Measurements from ENCODE around the gene RPL36. TPM values are rescaled to one million over a fixed set of nuclear protein-coding genes. Genes with fewer than 3 reads are reported as not detected.

The RPL36 gene
- total and polyA plus RNA-seq, 2 donors (not counting 3 experiments of a cell fraction or from before 2014, with no cell fraction given) = 1,033 to 1,084 TPM

DNA sequence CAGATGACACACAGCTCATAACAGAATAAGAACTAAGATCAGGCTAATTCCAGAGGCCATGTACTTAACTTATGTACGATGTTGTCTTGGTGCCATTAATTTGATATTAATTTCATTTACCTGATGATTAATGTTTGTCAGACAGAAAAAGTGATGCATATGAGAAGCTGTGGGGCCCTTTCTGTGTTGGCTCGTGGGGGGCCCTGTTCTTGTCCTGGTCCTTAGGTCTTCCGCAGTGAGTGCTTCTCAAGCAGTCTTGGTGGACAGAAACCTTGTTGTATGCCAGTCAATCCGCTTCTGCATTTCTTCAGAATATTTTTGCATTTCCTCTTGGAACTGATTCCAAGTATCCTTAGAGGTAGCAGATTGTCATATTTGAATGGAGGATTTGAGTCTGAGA is 47.0 kb upstream of the RPL36 start:
- Histone ChIP-seq H3K9ac (replicated peaks; ENCODE audit: extremely low read depth, insufficient read depth, low read length) (no peak overlapping the region), H3K9me1 (replicated peaks; ENCODE audit: control insufficient read depth, extremely low read depth, insufficient read depth, low read length) (no peaks in the 10 kb centered on the region), H2AFZ (ENCODE audit: low read depth, low read length) (no peak overlapping the region), H3K79me2 (ENCODE audit: control insufficient read depth, insufficient read depth, low read length) (peaks cover 84% of the 10 kb centered on the region), H3K4me2 (ENCODE audit: insufficient read depth, low read length) (no peak overlapping the region), H3K27ac (ENCODE audit: insufficient read depth, low read depth, low read length) (no peak overlapping the region), H3K27me3 (ENCODE audit: control insufficient read depth in 2 of 2, insufficient read depth in 2 of 2, low read length in 2 of 2) (no peaks in the 10 kb centered on the region), H3K4me1 (ENCODE audit: control insufficient read depth, extremely low read depth, insufficient read depth, low read length) (no peaks in the 10 kb centered on the region), H3K36me3 (ENCODE audit: control insufficient read depth in 2 of 2, extremely low read depth in 1 of 2, insufficient read depth in 2 of 2, low read length in 2 of 2) (peaks cover 18 to 32% of the 10 kb centered on the region in 2 experiments), H4K20me1 (replicated peaks; ENCODE audit: control insufficient read depth, extremely low read depth, insufficient read depth, low read length) (peaks cover 3% of the 10 kb centered on the region), H3K4me3 (replicated peaks in 1 of 3; ENCODE audit: insufficient read depth in 1 of 3, low read depth in 1 of 3, low read length in 3 of 3) (no peak overlapping the region), H3K9me3 (replicated peaks; ENCODE audit: control insufficient read depth, insufficient read depth, low read length) (no peaks in the 10 kb centered on the region)
- ChIA-PET POLR2A (no interaction called here), CTCF (no interaction called here)
- BruUV-seq (replicated peaks) = no TSS peak
- dilution Hi-C loops (cut with MboI; ENCODE audit: extremely low pct_ligation_motif_present, low sequenced_read_pairs) = no loop called here
- intact Hi-C loops (cut with micrococcal nuclease) = loop anchor here (10.0 kb wide), 1 partner anchor 542 kb away; no protein-coding TSS in a partner anchor
- no peak for FAIRE-seq
- no peak for DNase-seq (ENCODE audit: low read depth, low spot score)
- no peak for TF ChIP-seq FOS (IDR thresholded peaks at IDR 0.05; ENCODE audit: borderline replicate concordance, insufficient read depth, low read length)
- TF ChIP-seq POLR2A (IDR thresholded peaks at IDR 0.05; ENCODE audit: low read depth, low read length) = no peak
- no peak for TF ChIP-seq EZH2 (IDR thresholded peaks at IDR 0.05; ENCODE audit: borderline replicate concordance, low read depth, low read length, severe bottlenecking)
- TF ChIP-seq MYC (IDR thresholded peaks at IDR 0.05; ENCODE audit: low read depth, low read length) = no peak
- TF ChIP-seq GATA2 (IDR thresholded peaks at IDR 0.05; ENCODE audit: insufficient read depth, insufficient read length, low read depth, low read length) = no peak
- TF ChIP-seq, protein P1, sequence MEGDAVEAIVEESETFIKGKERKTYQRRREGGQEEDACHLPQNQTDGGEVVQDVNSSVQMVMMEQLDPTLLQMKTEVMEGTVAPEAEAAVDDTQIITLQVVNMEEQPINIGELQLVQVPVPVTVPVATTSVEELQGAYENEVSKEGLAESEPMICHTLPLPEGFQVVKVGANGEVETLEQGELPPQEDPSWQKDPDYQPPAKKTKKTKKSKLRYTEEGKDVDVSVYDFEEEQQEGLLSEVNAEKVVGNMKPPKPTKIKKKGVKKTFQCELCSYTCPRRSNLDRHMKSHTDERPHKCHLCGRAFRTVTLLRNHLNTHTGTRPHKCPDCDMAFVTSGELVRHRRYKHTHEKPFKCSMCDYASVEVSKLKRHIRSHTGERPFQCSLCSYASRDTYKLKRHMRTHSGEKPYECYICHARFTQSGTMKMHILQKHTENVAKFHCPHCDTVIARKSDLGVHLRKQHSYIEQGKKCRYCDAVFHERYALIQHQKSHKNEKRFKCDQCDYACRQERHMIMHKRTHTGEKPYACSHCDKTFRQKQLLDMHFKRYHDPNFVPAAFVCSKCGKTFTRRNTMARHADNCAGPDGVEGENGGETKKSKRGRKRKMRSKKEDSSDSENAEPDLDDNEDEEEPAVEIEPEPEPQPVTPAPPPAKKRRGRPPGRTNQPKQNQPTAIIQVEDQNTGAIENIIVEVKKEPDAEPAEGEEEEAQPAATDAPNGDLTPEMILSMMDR (IDR thresholded peaks at IDR 0.05; ENCODE audit: extremely low read depth in 1 of 2, insufficient read depth in 1 of 2, low read depth in 1 of 2, low read length in 2 of 2) = no peak
- no peak for TF ChIP-seq JUN (IDR thresholded peaks at IDR 0.05; ENCODE audit: borderline replicate concordance, insufficient read depth, insufficient read length, low read depth)
- TF ChIP-seq, protein P2, sequence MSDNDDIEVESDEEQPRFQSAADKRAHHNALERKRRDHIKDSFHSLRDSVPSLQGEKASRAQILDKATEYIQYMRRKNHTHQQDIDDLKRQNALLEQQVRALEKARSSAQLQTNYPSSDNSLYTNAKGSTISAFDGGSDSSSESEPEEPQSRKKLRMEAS (IDR thresholded peaks at IDR 0.05; ENCODE audit: insufficient read depth, insufficient read length) = no peak
- no peak for TF ChIP-seq POLR2AphosphoS5 (IDR thresholded peaks at IDR 0.05; ENCODE audit: insufficient read depth, low read depth, low read length)
